GM21381 (cell line): ENCODE data around the gene RASGRP3.

Source experiments
- ATAC-seq: cut with Tn5 transposase; IDR thresholded peaks from one replicate; pipeline ENCODE4 v1.9.1; 2021; ENCODE audit warnings: mild to moderate bottlenecking, moderate library complexity; ENCODE audit not compliant: unreplicated experiment

RASGRP3 gene

GRCh38 chr2:33614190-33614589 is 137.7 kb downstream of the RASGRP3 start:
- ATAC-seq: no peak
